Measurements from ENCODE around the gene SOX15. TPM values are rescaled to one million over a fixed set of nuclear protein-coding genes. Genes with fewer than 3 reads are reported as not detected.
A peak's percentile ranks its signal among the peaks of the same experiment; 100 is the strongest.

The SOX15 gene
- 0.18 TPM in 1 of 2 replicates, not detected in the other for total RNA-seq (2016; rRNA removed; fragmentation: Illumina TruSeq; extraction: Trizol)
- total RNA-seq (2016; cell fraction: cytosol; rRNA removed; fragmentation: Illumina TruSeq; extraction: Trizol; ENCODE audit: low read depth) = not detected in 2 replicates
- total RNA-seq (2016; cell fraction: insoluble cytoplasmic fraction; rRNA removed; fragmentation: Illumina TruSeq; extraction: Trizol) = 0.22 TPM in 1 of 2 replicates, not detected in the other
- not detected in 2 replicates for total RNA-seq (2016; cell fraction: membrane; rRNA removed; fragmentation: Illumina TruSeq; extraction: Trizol)
- total RNA-seq (2016; cell fraction: nucleus; rRNA removed; fragmentation: Illumina TruSeq; extraction: Trizol) = 0.37 TPM in 1 of 2 replicates, not detected in the other
- 0.07 and 0.17 TPM in 2 replicates for polyA plus RNA-seq (2011; rRNA removed)
- 0.04 TPM in 1 of 2 replicates, not detected in the other for polyA plus RNA-seq (2011; cell fraction: cytosol; rRNA removed)
- polyA plus RNA-seq (2011; cell fraction: nucleus; rRNA removed) = 0.54 and 0.63 TPM in 2 replicates
- 0.44 and 0.63 TPM in 2 replicates for polyA plus RNA-seq (2012)
- polyA plus RNA-seq (2016; cell fraction: cytosol; fragmentation: Illumina TruSeq; extraction: Trizol; ENCODE audit: low read depth) = 0.17 TPM in 1 of 2 replicates, not detected in the other
- not detected in 2 replicates for polyA plus RNA-seq (2016; cell fraction: insoluble cytoplasmic fraction; fragmentation: Illumina TruSeq; extraction: Trizol; ENCODE audit: low read depth)
- not detected in 2 replicates for polyA plus RNA-seq (2016; cell fraction: membrane; fragmentation: Illumina TruSeq; extraction: Trizol; ENCODE audit: low read depth)
- polyA plus RNA-seq (2016; cell fraction: nucleus; fragmentation: Illumina TruSeq; extraction: Trizol; ENCODE audit: insufficient read depth, low read depth) = 0.68 and 1.3 TPM in 2 replicates
- polyA minus RNA-seq (2011; rRNA and poly(A)+ RNA removed; ENCODE audit: low replicate concordance) = 0.44 TPM in 1 of 2 replicates, not detected in the other
- polyA minus RNA-seq (2011; cell fraction: cytosol; rRNA and poly(A)+ RNA removed) = not detected in 2 replicates
- polyA minus RNA-seq (2011; cell fraction: nucleus; rRNA and poly(A)+ RNA removed) = 0.62 TPM in 1 of 2 replicates, not detected in the other
- Bru-seq, nascent RNA = percentile 26 among the genes with signal in this experiment
- BruChase-seq, experiment 1, labeled RNA remaining after a 6-hour chase = percentile 31 among the genes with signal in this experiment
- BruChase-seq, experiment 2, labeled RNA remaining after a 2-hour chase = not detected
- long read RNA-seq, experiment 1 = 0 reads
- long read RNA-seq, experiment 2 = 0 reads

- DNase-seq (ENCODE audit: low spot score) = no peak
- POLR2A ChIA-PET = interaction anchor here (1.7 kb wide), 1 partner anchor 97 kb away, joined by 5 read pairs; the partner anchor contains the start of gene TP53
- CTCF ChIA-PET (ENCODE audit: low intra/inter-chr PET ratio, low total read pairs) = no interaction called here
- no TSS peak for BruUV-seq (replicated peaks)
- Histone ChIP-seq H3K4me1 (ENCODE audit: insufficient read depth, low read length) (peaks cover 6% of the 10 kb centered on the region), H3K9ac (ENCODE audit: insufficient read depth, low read depth, low read length) (no peak within 1 kb of the TSS), H4K20me1 (ENCODE audit: insufficient read depth, low read length) (no peaks in the 10 kb centered on the region), H3K36me3 (replicated peaks in 1 of 2; ENCODE audit: control insufficient read depth in 1 of 2, insufficient read depth in 2 of 2, low read length in 2 of 2) (peaks cover 27 to 59% of the 10 kb centered on the region in 2 experiments), H3K79me2 (ENCODE audit: insufficient read depth, low read length) (peaks cover 1% of the 10 kb centered on the region), H2AFZ (ENCODE audit: low read length) (no peak within 1 kb of the TSS), H3K27ac (ENCODE audit: extremely low read length, insufficient read depth, low read length) (peak within 1 kb of the TSS; percentile 13), H3K9me3 (ENCODE audit: low read length) (no peaks in the 10 kb centered on the region), H3K4me3 (replicated peaks in 1 of 3; ENCODE audit: insufficient read depth in 1 of 3, low read depth in 2 of 3, low read length in 3 of 3) (no peak within 1 kb of the TSS), H3K27me3 (ENCODE audit: control insufficient read depth in 1 of 2, insufficient read depth in 2 of 2, low read length in 2 of 2) (no peaks in the 10 kb centered on the region), H3K4me2 (ENCODE audit: low read depth, low read length) (no peak within 1 kb of the TSS)
- no peak for FAIRE-seq
- intact Hi-C loops (cut with micrococcal nuclease; ENCODE audit: unreplicated experiment) (no loop called here), in situ Hi-C loops (cut with HindIII; ENCODE audit: extremely low pct_ligation_motif_present, low pct_unique_long_range_greater_than_20kb) (loop anchor here (5.0 kb wide), 1 partner anchor 97 kb away; the partner anchor contains the start of genes TP53 and WRAP53)
- WGBS (ENCODE audit: low lambda C conversion rate) = 95% methylated on average over 22 of the region's 24 CpGs
- TF ChIP-seq POLR2G (IDR thresholded peaks at IDR 0.05; ENCODE audit: low read depth, low read length) = peak; percentile 13; the same call in 1 of the 2 replicates
- TF ChIP-seq ZNF740 (CRISPR knock-in tag; IDR thresholded peaks at IDR 0.05) = peak; percentile 64; the same call in 1 of the 2 replicates
- TF ChIP-seq AGO2 (optimal IDR thresholded peaks at IDR 0.05; ENCODE audit: low read depth, low read length) = peak; percentile 0
- TF ChIP-seq POLR2AphosphoS5 (IDR thresholded peaks at IDR 0.05; ENCODE audit: low read depth, low read length) = 0 out of 2 replicates have a peak, but pooled peaks have one; percentile 10
- no peak for TF ChIP-seq ZNF788 (CRISPR knock-in tag; IDR thresholded peaks at IDR 0.05; ENCODE audit: borderline replicate concordance)
- TF ChIP-seq ZBTB37 (CRISPR knock-in tag; IDR thresholded peaks at IDR 0.05) = no peak
- no peak for ATAC-seq
Measured at GRCh38 chr17:7589891-7590691, at the start of gene SOX15. SOX15 (minus strand) TSS chr17:7590094; CDS start chr17:7589676, 418 bp downstream.

All from HepG2 (cell line).